ENCODE measurements around the gene PRPF6. TPM values are rescaled to one million over a fixed set of nuclear protein-coding genes. Genes with fewer than 3 reads are reported as not detected.
A peak's percentile ranks its signal among the peaks of the same experiment; 100 is the strongest.

The PRPF6 gene
- total and polyA plus RNA-seq, 10 donors: 39.9 to 71.1 (median 60.8) TPM

GRCh38 chr20:64052987-64053840, 72.3 kb downstream of the PRPF6 start:
- WGBS, 5 donors: 64 to 84% (median 78%) methylated on average over 27 to 33 of the region's 33 CpGs
- no peak for DNase-seq
- Histone ChIP-seq H3K36me3 (peaks cover 0 to 5% (median 0%) of the 10 kb centered on the region in 6 donors), H3K4me3 (peak overlapping the region in 1 of 8 donors; percentile 25), H3K27ac (peak overlapping the region in 7 of 8 donors; percentile 27 to 91 (median 87)), H3K4me1 (peaks cover 17 to 97% (median 85%) of the 10 kb centered on the region in 6 donors), H3K27me3 (replicated peaks in 1 of 7) (peaks cover 0 to 91% (median 24%) of the 10 kb centered on the region in 7 donors), H3K9me3 (no peaks in the 10 kb centered on the region)
- TF ChIP-seq CTCF (IDR thresholded peaks at IDR 0.05 in 8 of 11, conservative IDR thresholded peaks at IDR 0.05 in 3 of 11): no peak
- TF ChIP-seq POLR2A (IDR thresholded peaks at IDR 0.05): no peak
- no peak for TF ChIP-seq POLR2AphosphoS5 (IDR thresholded peaks at IDR 0.05)
- intact Hi-C loops (cut with DNase I; ENCODE audit: low total_unique reads): no loop called here

- intact Hi-C loops (cut with DNase I; ENCODE audit: low total_unique reads): no loop called here
- Histone ChIP-seq H3K9me3 (no peaks in the 10 kb centered on the region), H3K27me3 (replicated peaks in 1 of 7) (peaks cover 0 to 83% (median 16%) of the 10 kb centered on the region in 7 donors), H3K4me3 (peak overlapping the region in 2 of 8 donors; percentile 0 to 38), H3K4me1 (peaks cover 17 to 95% (median 85%) of the 10 kb centered on the region in 6 donors), H3K36me3 (no peaks in the 10 kb centered on the region), H3K27ac (peak overlapping the region; percentile 51 to 91 (median 85))
- peak; percentile 90 for DNase-seq
- peak in 5 of 11 experiments; percentile 14 to 40 (median 32) for TF ChIP-seq CTCF (IDR thresholded peaks at IDR 0.05 in 8 of 11, conservative IDR thresholded peaks at IDR 0.05 in 3 of 11)
- TF ChIP-seq POLR2A (IDR thresholded peaks at IDR 0.05): peak in 1 of 3 donors; percentile 7
- TF ChIP-seq POLR2AphosphoS5 (IDR thresholded peaks at IDR 0.05): peak; percentile 55 to 85 (median 77)
- 15 to 29% (median 18%) methylated on average over 11 to 17 of the region's 17 CpGs for WGBS, 5 donors
Observed at GRCh38 chr20:64053841-64054661, 73.1 kb downstream of the PRPF6 start.

GRCh38 chr20:64055396-64055892, 74.5 kb downstream of the PRPF6 start:
- no peaks in the 10 kb centered on the region for H3K9me3 ChIP-seq
- H3K27ac ChIP-seq: peak overlapping the region; percentile 63 to 91 (median 85)
- no peak for TF ChIP-seq POLR2AphosphoS5 (IDR thresholded peaks at IDR 0.05)
- no peak for TF ChIP-seq CTCF (IDR thresholded peaks at IDR 0.05 in 8 of 11, conservative IDR thresholded peaks at IDR 0.05 in 3 of 11)
- TF ChIP-seq POLR2A (IDR thresholded peaks at IDR 0.05): no peak
- no peak for DNase-seq
- peaks cover 12 to 84% (median 74%) of the 10 kb centered on the region in 6 donors for H3K4me1 ChIP-seq
- H3K27me3 ChIP-seq (replicated peaks in 1 of 7): peaks cover 0 to 69% (median 6%) of the 10 kb centered on the region in 7 donors
- no peaks in the 10 kb centered on the region for H3K36me3 ChIP-seq
- H3K4me3 ChIP-seq: peak overlapping the region in 1 of 8 donors; percentile 57
- intact Hi-C loops (cut with DNase I; ENCODE audit: low total_unique reads): no loop called here
- 50 to 75% (median 64%) methylated on average over 8 to 9 of the region's 9 CpGs for WGBS, 5 donors

All from spleen (tissue), 11 donors.